ENCODE data around the gene NAV3. TPM values are rescaled to one million over a fixed set of nuclear protein-coding genes. Genes with fewer than 3 reads are reported as not detected.

The NAV3 gene
- polyA plus RNA-seq, 1 donor from 2014 or later, result 36.9 TPM

- TF ChIP-seq RAD21 (conservative IDR thresholded peaks at IDR 0.05), result no peak
Measured at GRCh38 chr12:78128211-78128610, 297.5 kb downstream of the NAV3 start (continued).

- Histone ChIP-seq H4K20me1 (ENCODE audit: insufficient read depth) (no peaks in the 10 kb centered on the region), H3F3A (ENCODE audit: insufficient read depth, low read length, poor library complexity, severe bottlenecking) (no peaks in the 10 kb centered on the region), H3K36me3 (ENCODE audit: insufficient read depth, low read length) (no peaks in the 10 kb centered on the region), H3K9me2 (ENCODE audit: insufficient read depth, low read length) (no peaks in the 10 kb centered on the region), H2AFZ (ENCODE audit: low read depth, low read length) (no peak overlapping the region), H3K27me3 (ENCODE audit: insufficient read depth, low read depth, low read length) (no peaks in the 10 kb centered on the region), H3K27ac (ENCODE audit: low read length) (no peak overlapping the region), H3K79me2 (replicated peaks; ENCODE audit: insufficient read depth, low read length) (no peaks in the 10 kb centered on the region), H3K9me3 (ENCODE audit: low read length) (no peaks in the 10 kb centered on the region), H3K4me3 (ENCODE audit: low read length) (no peak overlapping the region), H3K9ac (ENCODE audit: low read length) (no peak overlapping the region), H3K4me2 (ENCODE audit: low read length) (no peak overlapping the region)
- TF ChIP-seq TAF1 (IDR thresholded peaks at IDR 0.05; ENCODE audit: low read depth) (no peak), MXI1 (conservative IDR thresholded peaks at IDR 0.05; ENCODE audit: poor library complexity, severe bottlenecking) (no peak), RAD21 (conservative IDR thresholded peaks at IDR 0.05) (no peak), REST (IDR thresholded peaks at IDR 0.05; ENCODE audit: borderline replicate concordance) (no peak), CTCF (IDR thresholded peaks at IDR 0.05; ENCODE audit: poor library complexity, severe bottlenecking) (no peak), EP300 (conservative IDR thresholded peaks at IDR 0.05; ENCODE audit: poor library complexity, severe bottlenecking) (no peak), EZH2 (IDR thresholded peaks at IDR 0.05; ENCODE audit: borderline replicate concordance, insufficient read depth, low read length, poor library complexity, severe bottlenecking) (no peak), SMC3 (conservative IDR thresholded peaks at IDR 0.05; ENCODE audit: poor library complexity) (no peak), POLR2AphosphoS5 (IDR thresholded peaks at IDR 0.05) (no peak)
Measured at GRCh38 chr12:78143717-78144116, 313.0 kb downstream of the NAV3 start.

- H3K9me2 ChIP-seq (ENCODE audit: insufficient read depth, low read length), result no peaks in the 10 kb centered on the region
- H3K9ac ChIP-seq (ENCODE audit: low read length), result no peak overlapping the region
- H3K36me3 ChIP-seq (ENCODE audit: insufficient read depth, low read length), result no peaks in the 10 kb centered on the region
- no peaks in the 10 kb centered on the region for H3K9me3 ChIP-seq (ENCODE audit: low read length)
- no peak for TF ChIP-seq EZH2 (IDR thresholded peaks at IDR 0.05; ENCODE audit: borderline replicate concordance, insufficient read depth, low read length, poor library complexity, severe bottlenecking)
- no peak for TF ChIP-seq SMC3 (conservative IDR thresholded peaks at IDR 0.05; ENCODE audit: poor library complexity)
- TF ChIP-seq EP300 (conservative IDR thresholded peaks at IDR 0.05; ENCODE audit: poor library complexity, severe bottlenecking), result no peak
- TF ChIP-seq RAD21 (conservative IDR thresholded peaks at IDR 0.05), result no peak
- no peak for TF ChIP-seq MXI1 (conservative IDR thresholded peaks at IDR 0.05; ENCODE audit: poor library complexity, severe bottlenecking)
- TF ChIP-seq POLR2AphosphoS5 (IDR thresholded peaks at IDR 0.05), result no peak
- no peak for TF ChIP-seq REST (IDR thresholded peaks at IDR 0.05; ENCODE audit: borderline replicate concordance)
- TF ChIP-seq CTCF (IDR thresholded peaks at IDR 0.05; ENCODE audit: poor library complexity, severe bottlenecking), result no peak
- no peaks in the 10 kb centered on the region for H3F3A ChIP-seq (ENCODE audit: insufficient read depth, low read length, poor library complexity, severe bottlenecking)
- H4K20me1 ChIP-seq (ENCODE audit: insufficient read depth), result no peaks in the 10 kb centered on the region
- no peak overlapping the region for H3K27ac ChIP-seq (ENCODE audit: low read length)
- H2AFZ ChIP-seq (ENCODE audit: low read depth, low read length), result no peak overlapping the region
- H3K4me2 ChIP-seq (ENCODE audit: low read length), result no peak overlapping the region
- H3K27me3 ChIP-seq (ENCODE audit: insufficient read depth, low read depth, low read length), result no peaks in the 10 kb centered on the region
- no peak overlapping the region for H3K4me3 ChIP-seq (ENCODE audit: low read length)
- no peaks in the 10 kb centered on the region for H3K79me2 ChIP-seq (replicated peaks; ENCODE audit: insufficient read depth, low read length)
Measured at GRCh38 chr12:78145398-78145797, 314.7 kb downstream of the NAV3 start.

Measured in neural cell (in vitro differentiated cells).